Measurements from ENCODE around the gene CD48. TPM values are rescaled to one million over a fixed set of nuclear protein-coding genes. Genes with fewer than 3 reads are reported as not detected.

The CD48 gene
- total and polyA plus RNA-seq, 5 experiments from 2014 or later = 186 to 276 (median 213) TPM

- Mint-ChIP-seq H3K4me1 (peaks cover 32 to 84% (median 76%) of the 10 kb centered on the region in 4 donors), H3K36me3 (no peaks in the 10 kb centered on the region), H3K4me3 (no peak overlapping the region), H3K27me3 (no peaks in the 10 kb centered on the region), H3K27ac (peak overlapping the region in 7 of 10 donors; percentile 2 to 84 (median 49)), H3K9me3 (no peaks in the 10 kb centered on the region)
- POLR2A ChIA-PET = interaction anchor here (1.2 kb wide), 1 partner anchor 20 kb away, joined by 5 read pairs; no protein-coding TSS in a partner anchor
- ATAC-seq = no peak
- no peak for DNase-seq
Measured at GRCh38 chr1:160748181-160748877, 36.7 kb upstream of the CD48 start.

- Mint-ChIP-seq H3K27ac (peak overlapping the region in 4 of 10 donors; percentile 2 to 84 (median 48)), H3K4me3 (peak overlapping the region in 1 of 10 donors; percentile 22), H3K27me3 (no peaks in the 10 kb centered on the region), H3K36me3 (no peaks in the 10 kb centered on the region), H3K9me3 (no peaks in the 10 kb centered on the region), H3K4me1 (peaks cover 36 to 90% (median 77%) of the 10 kb centered on the region in 4 donors)
- DNase-seq = no peak
- POLR2A ChIA-PET = interaction anchor here (1.2 kb wide), 1 partner anchor 21 kb away, joined by 5 read pairs; no protein-coding TSS in a partner anchor
- no peak for ATAC-seq
Measured at GRCh38 chr1:160747717-160748116, 36.1 kb upstream of the CD48 start.

- ATAC-seq (no peak), DNase-seq (no peak)
- peaks cover 37 to 92% (median 77%) of the 10 kb centered on the region in 4 donors for H3K4me1 Mint-ChIP-seq
- H3K4me3 Mint-ChIP-seq = no peak overlapping the region
- H3K27ac Mint-ChIP-seq = peak overlapping the region in 3 of 10 donors; percentile 33 to 84 (median 75)
- H3K36me3 Mint-ChIP-seq = no peaks in the 10 kb centered on the region
- POLR2A ChIA-PET = no interaction called here
- H3K27me3 Mint-ChIP-seq = no peaks in the 10 kb centered on the region
- H3K9me3 Mint-ChIP-seq = no peaks in the 10 kb centered on the region
Measured at GRCh38 chr1:160746836-160747500, 35.3 kb upstream of the CD48 start.

- peak overlapping the region in 1 of 10 donors; percentile 66 for H3K4me3 Mint-ChIP-seq
- POLR2A ChIA-PET = no interaction called here
- H3K27me3 Mint-ChIP-seq = no peaks in the 10 kb centered on the region
- H3K27ac Mint-ChIP-seq = peak overlapping the region in 4 of 10 donors; percentile 72 to 90 (median 87)
- no peaks in the 10 kb centered on the region for H3K9me3 Mint-ChIP-seq
- no peak for ATAC-seq
- no peak for DNase-seq
- H3K4me1 Mint-ChIP-seq = peaks cover 34 to 91% (median 75%) of the 10 kb centered on the region in 4 donors
- no peaks in the 10 kb centered on the region for H3K36me3 Mint-ChIP-seq
Measured at GRCh38 chr1:160745551-160745950, 33.9 kb upstream of the CD48 start.

- Mint-ChIP-seq H3K27ac (peak overlapping the region; percentile 72 to 90 (median 88)), H3K27me3 (no peaks in the 10 kb centered on the region), H3K4me3 (peak overlapping the region in 9 of 10 donors; percentile 63 to 86 (median 76)), H3K9me3 (no peaks in the 10 kb centered on the region), H3K36me3 (no peaks in the 10 kb centered on the region), H3K4me1 (peaks cover 34 to 92% (median 71%) of the 10 kb centered on the region in 4 donors)
- ATAC-seq = no peak
- POLR2A ChIA-PET = interaction anchor here (0.5 to 1.3 kb wide), 4 partner anchors 18 to 70 kb away, joined by 3 to 6 read pairs (median 4); partner anchors contain the start of genes CD48 and LY9
- DNase-seq = no peak
Measured at GRCh38 chr1:160744852-160745520, 33.4 kb upstream of the CD48 start.

- peak overlapping the region; percentile 44 to 86 (median 74) for H3K4me3 Mint-ChIP-seq
- POLR2A ChIA-PET = interaction anchor here (1.0 to 1.3 kb wide), 3 partner anchors 17 to 51 kb away, joined by 4 to 6 read pairs (median 5); partner anchors contain the start of genes CD48 and LY9
- H3K9me3 Mint-ChIP-seq = no peaks in the 10 kb centered on the region
- no peaks in the 10 kb centered on the region for H3K27me3 Mint-ChIP-seq
- no peaks in the 10 kb centered on the region for H3K36me3 Mint-ChIP-seq
- H3K4me1 Mint-ChIP-seq = peaks cover 34 to 94% (median 72%) of the 10 kb centered on the region in 4 donors
- peak overlapping the region; percentile 72 to 90 (median 88) for H3K27ac Mint-ChIP-seq
- DNase-seq = peak in 3 of 10 donors; percentile 41 to 55 (median 47)
- peak; percentile 78 to 80 for ATAC-seq
Measured at GRCh38 chr1:160744199-160744851, 32.7 kb upstream of the CD48 start.

GRCh38 chr1:160743266-160743665, 31.6 kb upstream of the CD48 start:
- no peak for DNase-seq
- peak overlapping the region in 5 of 10 donors; percentile 11 to 86 (median 52) for H3K4me3 Mint-ChIP-seq
- H3K27me3 Mint-ChIP-seq = no peaks in the 10 kb centered on the region
- ATAC-seq = no peak
- POLR2A ChIA-PET = interaction anchor here (0.6 to 1.3 kb wide), 2 partner anchors 53 to 331 kb away, joined by 3 to 6 read pairs; partner anchors contain the start of gene LY9
- peaks cover 29 to 92% (median 70%) of the 10 kb centered on the region in 4 donors for H3K4me1 Mint-ChIP-seq
- no peaks in the 10 kb centered on the region for H3K36me3 Mint-ChIP-seq
- H3K9me3 Mint-ChIP-seq = peaks cover 0 to 2% (median 0%) of the 10 kb centered on the region in 9 donors
- H3K27ac Mint-ChIP-seq = peak overlapping the region in 9 of 10 donors; percentile 32 to 90 (median 84)

GRCh38 chr1:160742428-160743127, 31.0 kb upstream of the CD48 start:
- Mint-ChIP-seq H3K27me3 (no peaks in the 10 kb centered on the region), H3K4me3 (peak overlapping the region in 6 of 10 donors; percentile 11 to 86 (median 74)), H3K4me1 (peaks cover 30 to 91% (median 68%) of the 10 kb centered on the region in 4 donors), H3K9me3 (peaks cover 0 to 6% (median 2%) of the 10 kb centered on the region in 9 donors), H3K27ac (peak overlapping the region; percentile 28 to 90 (median 75)), H3K36me3 (peaks cover 0 to 4% (median 0%) of the 10 kb centered on the region in 3 donors)
- ATAC-seq (no peak), DNase-seq (no peak)
- POLR2A ChIA-PET = interaction anchor here (0.6 kb wide), 1 partner anchor 331 kb away, joined by 3 read pairs; no protein-coding TSS in a partner anchor

- Mint-ChIP-seq H3K36me3 (peaks cover 0 to 9% (median 4%) of the 10 kb centered on the region in 3 donors), H3K9me3 (peaks cover 0 to 12% (median 5%) of the 10 kb centered on the region in 9 donors), H3K27ac (peak overlapping the region in 8 of 10 donors; percentile 31 to 89 (median 62)), H3K4me1 (peaks cover 30 to 83% (median 66%) of the 10 kb centered on the region in 4 donors), H3K4me3 (peak overlapping the region in 5 of 10 donors; percentile 49 to 86 (median 78)), H3K27me3 (no peaks in the 10 kb centered on the region)
- ATAC-seq (no peak), DNase-seq (no peak)
- POLR2A ChIA-PET = interaction anchor here (0.5 kb wide), 1 partner anchor 9 kb away, joined by 3 read pairs; no protein-coding TSS in a partner anchor
Measured at GRCh38 chr1:160741612-160742348, 30.2 kb upstream of the CD48 start.

- Mint-ChIP-seq H3K4me1 (peaks cover 30 to 76% (median 65%) of the 10 kb centered on the region in 4 donors), H3K9me3 (peaks cover 0 to 17% (median 8%) of the 10 kb centered on the region in 9 donors), H3K27ac (peak overlapping the region in 7 of 10 donors; percentile 0 to 89 (median 58)), H3K4me3 (peak overlapping the region in 9 of 10 donors; percentile 0 to 86 (median 40)), H3K36me3 (peaks cover 0 to 14% (median 7%) of the 10 kb centered on the region in 3 donors), H3K27me3 (no peaks in the 10 kb centered on the region)
- no peak for ATAC-seq
- no peak for DNase-seq
- POLR2A ChIA-PET = interaction anchor here (0.5 kb wide), 1 partner anchor 8 kb away, joined by 3 read pairs; no protein-coding TSS in a partner anchor
Measured at GRCh38 chr1:160741092-160741501, 29.5 kb upstream of the CD48 start.
